Cardiac fibroblast (primary cell): ENCODE measurements around the gene GOLGA5.
"Not testable (repeated sequence)": the region's sequence is repeated elsewhere in the genome, so short reads cannot be mapped to it uniquely, and the experiment has no call there.

Experiments used
- DNase-seq, 2 donors: peaks; one replicate each; pipeline versions ENCODE4 v3.0.0 to v3.0.0-alpha.2; 2010; ENCODE audit warnings: low read depth in 2 of 2
- H3K4me3 ChIP-seq, 2 donors: replicated peaks in 1 of 2; 1 replicate in 1 of 2; 2 replicates in 1 of 2; pipeline ENCODE4 v1.5.1; 2011; ENCODE audit warnings: low read depth in 2 of 2, low read length in 2 of 2, mild to moderate bottlenecking in 2 of 2, moderate library complexity in 1 of 2
- TF ChIP-seq, protein P1 (sequence below): IDR thresholded peaks from one replicate; pipeline ENCODE4 v1.5.1; 2011; ENCODE audit warnings: low read depth, mild to moderate bottlenecking, low read length, inconsistent platforms

The GOLGA5 gene

DNA sequence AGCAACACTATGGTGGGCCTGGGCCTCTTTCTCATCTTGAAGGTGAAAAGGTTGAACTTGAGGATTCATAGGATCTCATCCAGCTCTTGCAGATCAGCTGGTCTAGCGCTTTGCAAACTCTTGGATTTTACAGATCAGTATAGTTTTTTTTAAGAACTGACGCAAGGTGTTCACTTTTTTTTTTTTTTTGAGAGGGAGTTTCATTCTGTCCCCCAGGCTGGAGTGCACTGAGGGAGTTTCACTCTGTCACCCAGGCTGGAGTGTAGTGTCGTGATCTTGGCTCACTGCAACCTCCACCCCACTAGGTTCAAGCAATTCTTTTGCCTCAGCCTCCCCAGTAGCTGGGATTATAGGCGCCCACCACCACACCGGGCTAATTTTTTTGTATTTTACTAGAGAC lies 25.3 kb upstream of the GOLGA5 start:
- H3K4me3 ChIP-seq: no peak overlapping the region
- TF ChIP-seq, protein P1, sequence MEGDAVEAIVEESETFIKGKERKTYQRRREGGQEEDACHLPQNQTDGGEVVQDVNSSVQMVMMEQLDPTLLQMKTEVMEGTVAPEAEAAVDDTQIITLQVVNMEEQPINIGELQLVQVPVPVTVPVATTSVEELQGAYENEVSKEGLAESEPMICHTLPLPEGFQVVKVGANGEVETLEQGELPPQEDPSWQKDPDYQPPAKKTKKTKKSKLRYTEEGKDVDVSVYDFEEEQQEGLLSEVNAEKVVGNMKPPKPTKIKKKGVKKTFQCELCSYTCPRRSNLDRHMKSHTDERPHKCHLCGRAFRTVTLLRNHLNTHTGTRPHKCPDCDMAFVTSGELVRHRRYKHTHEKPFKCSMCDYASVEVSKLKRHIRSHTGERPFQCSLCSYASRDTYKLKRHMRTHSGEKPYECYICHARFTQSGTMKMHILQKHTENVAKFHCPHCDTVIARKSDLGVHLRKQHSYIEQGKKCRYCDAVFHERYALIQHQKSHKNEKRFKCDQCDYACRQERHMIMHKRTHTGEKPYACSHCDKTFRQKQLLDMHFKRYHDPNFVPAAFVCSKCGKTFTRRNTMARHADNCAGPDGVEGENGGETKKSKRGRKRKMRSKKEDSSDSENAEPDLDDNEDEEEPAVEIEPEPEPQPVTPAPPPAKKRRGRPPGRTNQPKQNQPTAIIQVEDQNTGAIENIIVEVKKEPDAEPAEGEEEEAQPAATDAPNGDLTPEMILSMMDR: no peak
- no peak for DNase-seq

DNA sequence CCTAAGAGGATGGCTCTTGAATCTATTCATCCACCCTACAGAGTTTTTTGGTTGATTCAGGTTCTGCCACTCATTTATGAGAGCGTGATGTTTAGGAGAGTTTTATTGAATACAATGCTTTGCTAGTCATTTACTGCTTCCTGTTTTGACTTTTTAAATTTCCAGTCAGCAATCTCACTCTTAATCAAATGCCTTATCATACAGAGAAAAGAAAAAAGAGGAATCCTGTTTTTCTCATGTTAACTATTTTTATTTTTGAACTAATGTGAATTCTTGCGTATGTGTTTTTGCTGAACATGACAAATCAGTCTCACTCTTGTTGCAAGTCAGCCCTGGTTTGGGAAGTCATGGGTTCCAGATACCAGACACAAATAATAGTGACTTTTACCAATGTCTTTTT lies 23.6 kb upstream of the GOLGA5 start:
- TF ChIP-seq, protein P1: no peak
- H3K4me3 ChIP-seq: no peak overlapping the region
- DNase-seq: no peak

DNA sequence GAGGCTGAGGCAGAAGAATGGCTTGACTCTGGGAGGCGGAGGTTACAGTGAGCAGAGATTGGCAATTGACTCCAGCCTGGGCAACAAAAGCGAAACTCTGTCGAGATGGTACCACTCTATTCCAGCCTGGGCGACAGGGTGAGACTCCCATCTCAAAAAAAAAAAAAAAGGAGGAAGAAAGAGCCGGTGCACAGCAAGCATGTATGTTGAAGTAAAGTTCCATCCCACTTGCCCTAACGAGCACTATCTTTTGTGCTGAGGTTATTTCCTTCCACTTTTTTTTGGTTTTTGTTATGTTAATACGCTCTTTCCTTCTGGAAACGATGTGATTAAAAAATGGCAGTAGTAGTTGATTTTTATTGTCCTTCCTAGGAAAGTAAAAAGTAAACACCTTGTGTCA lies 19.5 kb upstream of the GOLGA5 start:
- no peak for DNase-seq
- TF ChIP-seq, protein P1: no peak

DNA sequence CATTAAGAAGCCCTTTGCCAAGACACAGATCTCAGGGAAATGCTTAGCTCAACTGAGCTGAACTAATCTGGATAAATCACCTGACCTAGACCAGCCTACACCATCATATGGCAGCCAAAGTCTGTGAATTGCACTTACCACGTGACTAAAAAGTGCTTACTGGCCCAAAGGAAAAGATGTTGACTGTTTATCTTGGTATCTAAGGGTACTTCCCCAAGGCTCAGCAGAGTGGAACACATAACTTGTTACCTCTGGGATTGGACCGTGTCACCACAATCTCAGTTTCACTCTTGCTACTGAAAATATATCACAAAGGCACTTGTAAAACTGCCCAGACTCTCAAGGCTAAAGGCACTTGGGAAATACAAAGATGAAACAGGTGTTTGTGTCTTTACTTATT lies 18.8 kb upstream of the GOLGA5 start:
- H3K4me3 ChIP-seq, DNase-seq: not testable (repeated sequence)

More for the DNA sequence above, 19.5 kb upstream of the GOLGA5 start:
- no peak overlapping the region for H3K4me3 ChIP-seq

DNA sequence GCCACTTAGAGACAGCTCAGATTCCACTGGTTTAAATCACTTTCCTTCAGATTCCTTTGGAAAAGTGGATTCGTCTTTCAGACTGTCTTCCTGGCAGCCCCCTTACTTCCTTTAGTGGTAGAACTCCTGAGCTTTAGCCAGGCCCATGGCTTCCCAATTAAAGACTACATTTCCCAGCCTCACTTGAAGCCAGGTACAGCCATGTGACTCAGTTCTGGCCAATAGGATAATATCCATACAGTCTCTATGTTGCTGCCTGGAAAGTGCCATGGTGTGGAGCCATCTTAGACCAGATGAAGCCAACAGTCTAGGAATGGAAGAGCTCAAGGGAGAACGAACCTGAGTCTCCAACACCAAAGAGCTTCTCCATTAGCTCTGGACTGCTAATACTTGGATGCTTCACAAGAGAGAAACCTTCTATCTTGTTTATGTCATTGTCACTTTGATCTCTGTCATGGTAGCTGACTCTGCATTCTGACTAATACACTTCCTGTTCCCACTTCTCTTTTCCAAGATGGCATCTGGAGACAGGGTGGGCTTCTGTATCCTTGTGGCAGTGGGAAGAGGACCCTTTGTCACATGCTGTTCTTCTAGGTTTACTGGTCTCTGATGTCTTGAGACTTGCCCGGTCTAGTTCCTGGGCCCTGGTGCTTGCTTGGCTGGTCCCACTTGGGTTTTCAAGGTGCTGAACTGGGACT lies 15.1 kb upstream of the GOLGA5 start:
- DNase-seq, H3K4me3 ChIP-seq: not testable (repeated sequence)

DNA sequence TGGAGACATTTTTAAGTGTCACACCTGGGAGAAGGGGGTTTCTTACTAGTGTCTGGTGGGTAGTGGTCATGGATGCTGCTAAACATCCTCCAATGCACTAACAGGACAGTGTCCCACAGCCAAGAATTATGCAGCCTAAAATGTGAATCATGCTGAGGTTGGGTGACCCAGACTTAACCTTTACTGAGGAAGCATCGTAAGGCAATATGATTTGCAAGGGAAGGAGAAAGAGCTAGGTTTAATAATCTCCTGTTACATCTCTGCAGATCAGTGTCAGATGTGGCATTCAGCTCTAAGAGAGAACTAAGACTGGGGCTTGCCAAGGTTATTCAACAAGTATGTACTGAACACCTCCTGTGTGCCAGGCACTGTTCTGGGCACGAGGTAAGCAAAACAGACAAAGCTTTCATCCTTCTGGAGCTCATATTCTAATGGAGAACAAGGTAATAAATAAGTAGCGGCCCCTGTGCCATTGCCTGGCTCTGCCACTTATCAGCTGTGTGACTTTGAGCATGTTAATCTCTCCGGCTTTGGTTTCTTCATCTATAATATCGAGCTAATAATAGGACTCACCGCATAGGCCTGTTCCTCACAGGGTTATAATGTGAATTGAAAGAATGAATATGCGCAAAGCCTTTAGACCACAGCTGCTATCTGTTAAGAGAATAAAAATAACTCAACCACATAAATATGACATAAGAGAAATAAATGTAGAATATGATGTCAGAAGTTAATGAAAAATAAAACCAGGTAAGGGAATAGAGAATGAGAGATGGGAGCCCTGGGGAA lies 13.5 kb upstream of the GOLGA5 start:
- DNase-seq: peak; percentile 24 to 73
- no peak overlapping the region for H3K4me3 ChIP-seq
- TF ChIP-seq, protein P1: no peak

DNA sequence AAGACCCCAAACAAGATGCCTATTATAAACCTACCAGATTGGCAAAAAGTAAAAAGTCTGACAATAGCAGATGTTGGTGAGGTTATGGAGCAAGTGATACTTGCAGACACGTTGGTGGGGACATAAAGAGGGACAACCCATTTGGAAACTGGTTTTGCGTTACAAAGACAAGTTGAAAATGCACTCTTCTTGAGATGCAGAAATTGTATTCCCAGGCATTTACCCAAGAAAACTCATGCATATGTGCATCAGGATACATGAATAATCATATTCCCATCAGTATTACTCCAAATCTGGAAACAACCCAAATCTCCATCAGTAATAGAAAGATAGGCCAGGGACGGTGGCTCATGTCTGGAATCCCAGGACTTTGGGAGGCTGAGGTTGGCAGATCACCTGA lies 12.8 kb upstream of the GOLGA5 start:
- H3K4me3 ChIP-seq: no peak overlapping the region
- no peak for DNase-seq
- TF ChIP-seq, protein P1: no peak
